GM12878 (cell line): ENCODE data around the gene PRSS50. TPM values are rescaled to one million over a fixed set of nuclear protein-coding genes. Genes with fewer than 3 reads are reported as not detected.

Source experiments
- ATAC-seq: fragments of 200-7000 bp; cut with Tn5 transposase; 3 replicates; pipeline ENCODE4 v1.9.1; 2020; ENCODE audit warnings: mild to moderate bottlenecking, moderate library complexity
- BruUV-seq: library from RNA; stranded (reverse); fragments of 400-500 nt; replicated peaks from 2 replicates; lab custom pipeline; 2021; lab: Mats Ljungman, UMichigan
- CTCF ChIA-PET: fragments of 300-600 bp; sonication (Branson Sonifier 250); formaldehyde crosslinking; extraction: SDS; loops from one replicate; lab custom pipeline; 2021; ENCODE audit warnings: inconsistent platforms; lab: Yijun Ruan, JAX
- POLR2A ChIA-PET: fragments of 350-600 bp; formaldehyde crosslinking; extraction: SDS; loops from one replicate; lab custom pipeline; 2021; ENCODE audit warnings: inconsistent platforms; lab: Charles Lee
- RAD21 ChIA-PET: fragments of 300-600 bp; sonication (Branson Sonifier 250); formaldehyde crosslinking; loops from one replicate; lab custom pipeline; 2023; ENCODE audit warnings: antibody characterized with exemption; ENCODE audit not compliant: unreplicated experiment; lab: Charles Lee
- SMC1A ChIA-PET: fragments of 300-600 bp; sonication (Branson Sonifier 250); formaldehyde crosslinking; loops from one replicate; lab custom pipeline; 2023; ENCODE audit not compliant: unreplicated experiment, uncharacterized antibody; lab: Charles Lee
- DNase-seq: peaks from one replicate; pipeline ENCODE4 v3.0.0-alpha.2; 2011; ENCODE audit warnings: low read depth, low spot score
- FAIRE-seq: peaks from 3 replicates; lab custom pipeline; 2011; peaks lifted over from hg19 to GRCh38; lab: Jason Lieb, UNC
- H2AFZ ChIP-seq: 2 replicates; pipeline ENCODE4 v1.6.0; 2011; ENCODE audit warnings: low read depth, low read length, control low read depth; ENCODE audit not compliant: control insufficient read depth
- H3K27ac ChIP-seq: 2 replicates; pipeline ENCODE4 v1.5.1; 2011; ENCODE audit warnings: control low read depth; ENCODE audit not compliant: control insufficient read depth, insufficient read depth
- H3K27me3 ChIP-seq, 2 experiments: replicated peaks in 1 of 2; 2 replicates each; pipeline versions ENCODE4 v1.6.0 to v1.6.1; 2011; ENCODE audit warnings: low read length in 1 of 2; ENCODE audit not compliant: control insufficient read depth in 2 of 2, insufficient read depth in 2 of 2
- H3K36me3 ChIP-seq, 2 experiments: 2 replicates each; pipeline ENCODE4 v1.5.1; 2011; ENCODE audit warnings: low read length in 1 of 2; ENCODE audit not compliant: control insufficient read depth in 2 of 2, insufficient read depth in 2 of 2
- H3K4me1 ChIP-seq: 2 replicates; pipeline ENCODE4 v1.6.1; 2011; ENCODE audit warnings: mild to moderate bottlenecking, low read length, moderate library complexity, mixed read lengths; ENCODE audit not compliant: control insufficient read depth, insufficient read depth
- H3K4me2 ChIP-seq: 2 replicates; pipeline ENCODE4 v1.6.0; 2011; ENCODE audit warnings: control low read depth; ENCODE audit not compliant: control insufficient read depth, insufficient read depth
- H3K4me3 ChIP-seq: fragments of 200-600 bp; sonication (generic); 2 replicates; pipeline ENCODE4 v1.5.1; 2016
- H3K79me2 ChIP-seq: 2 replicates; pipeline ENCODE4 v1.6.0; 2011; ENCODE audit warnings: low read length; ENCODE audit not compliant: control insufficient read depth, insufficient read depth
- H3K9ac ChIP-seq: 2 replicates; pipeline ENCODE4 v1.8.0; 2011; ENCODE audit warnings: low read length, control low read depth, mixed read lengths; ENCODE audit not compliant: control insufficient read depth, insufficient read depth
- H3K9me3 ChIP-seq: replicated peaks from 3 replicates; pipeline ENCODE4 v1.5.1; 2011; ENCODE audit warnings: mild to moderate bottlenecking, low read length; ENCODE audit not compliant: control insufficient read depth, insufficient read depth
- H4K20me1 ChIP-seq: 2 replicates; pipeline ENCODE4 v1.6.0; 2011; ENCODE audit not compliant: control insufficient read depth, insufficient read depth
- EED ChIP-seq: sonication (generic); IDR thresholded peaks from 2 replicates; pipeline ENCODE4 v1.6.1; 2016; ENCODE audit warnings: antibody characterized with exemption, low read depth
- HDGF ChIP-seq: fragments of 450-650 bp; IDR thresholded peaks from 2 replicates; pipeline ENCODE4 v1.6.1; 2016; ENCODE audit warnings: antibody characterized with exemption
- IKZF2 ChIP-seq, 2 experiments: fragments of 450-650 bp; IDR thresholded peaks; 2 replicates each; pipeline ENCODE4 v1.6.1; 2017; ENCODE audit warnings: mild to moderate bottlenecking in 2 of 2, moderate library complexity in 2 of 2
- PRDM15 ChIP-seq: fragments of 450-650 bp; formaldehyde crosslinking; IDR thresholded peaks from 2 replicates; pipeline ENCODE4 v1.4.0; 2020; ENCODE audit warnings: mild to moderate bottlenecking, moderate library complexity
- RAD21 ChIP-seq: IDR thresholded peaks from 2 replicates; pipeline ENCODE4 v1.6.1; 2011; ENCODE audit warnings: mild to moderate bottlenecking, low read depth, low read length, moderate library complexity; ENCODE audit not compliant: insufficient read depth
- RAD51 ChIP-seq: fragments of 450-650 bp; IDR thresholded peaks from 2 replicates; pipeline ENCODE4 v1.6.1; 2016; ENCODE audit warnings: moderate library complexity, mild to moderate bottlenecking, inconsistent platforms
- RCOR1 ChIP-seq: conservative IDR thresholded peaks from 2 replicates; pipeline ENCODE4 v1.6.1; 2012; ENCODE audit warnings: low read depth, low read length, improper control_type of control experiment
- RELB ChIP-seq: fragments of 450-650 bp; IDR thresholded peaks from 2 replicates; pipeline ENCODE4 v1.6.1; 2017; ENCODE audit warnings: low read depth, mild to moderate bottlenecking, moderate library complexity
- SMAD5 ChIP-seq: IDR thresholded peaks from 2 replicates; pipeline ENCODE4 v1.6.1; 2016; ENCODE audit warnings: antibody characterized with exemption, low read depth
- SMARCA5 ChIP-seq: fragments of 450-650 bp; IDR thresholded peaks from 2 replicates; pipeline ENCODE4 v1.6.1; 2017; ENCODE audit warnings: mild to moderate bottlenecking
- SPI1 ChIP-seq: IDR thresholded peaks from 2 replicates; pipeline ENCODE4 v1.6.1; 2011; ENCODE audit warnings: low read depth, mild to moderate bottlenecking, low read length, moderate library complexity, borderline replicate concordance; ENCODE audit not compliant: insufficient read depth
- USF2 ChIP-seq: IDR thresholded peaks from 2 replicates; pipeline ENCODE4 v1.6.1; 2011; ENCODE audit warnings: low read depth, low read length, improper control_type of control experiment, borderline replicate concordance
- ZBED1 ChIP-seq: IDR thresholded peaks from 2 replicates; pipeline ENCODE4 v1.6.1; 2016; ENCODE audit warnings: borderline replicate concordance
- ZBTB11 ChIP-seq: fragments of 450-650 bp; formaldehyde crosslinking; IDR thresholded peaks from 2 replicates; pipeline ENCODE4 v1.5.0; 2022; ENCODE audit warnings: mild to moderate bottlenecking, missing genetic modification characterization
- ZNF622 ChIP-seq: fragments of 450-650 bp; IDR thresholded peaks from 2 replicates; pipeline ENCODE4 v1.6.1; 2017; ENCODE audit warnings: mild to moderate bottlenecking, inconsistent platforms
- WGBS: methylation state at CpG from one replicate; pipeline ENCODE4 v1.1.6; 2016; ENCODE audit warnings: low lambda C conversion rate; ENCODE audit not compliant: insufficient replicate concordance, insufficient coverage; ENCODE audit errors: missing lambda C conversion rate; 5-methylcytosine and 5-hydroxymethylcytosine counted together
- in situ Hi-C: fragments of 300-500 bp; cut with MboI; formaldehyde crosslinking; loops from 9 replicates; pipeline ENCODE4 v1.14.3; 2018; ENCODE audit warnings: mixed read lengths
- intact Hi-C: fragments of 100-400 bp; cut with micrococcal nuclease; formaldehyde crosslinking; loops from one replicate; pipeline ENCODE4 v1.14.2; 2022; ENCODE audit not compliant: unreplicated experiment
- polyA plus RNA-seq, 11 experiments: library from polyadenylated mRNA; depleted of rRNA in 4 of 11; unstranded in 6 of 11; stranded (reverse) in 5 of 11; fragments of >200 nt; fragmentation: Nextera tagmentation in 4 of 11; fragmentation: Illumina TruSeq in 1 of 11; extraction: Ambion mirVana in 4 of 11; extraction: Trizol in 1 of 11; gene quantifications; 1 replicate in 1 of 11; 2 replicates in 10 of 11; pipeline versions ENCODE4 v1.2.1 to v1.2.3, GENCODE V29; 2011 to 2016; ENCODE audit warnings: inconsistent platforms in 2 of 11, missing spikeins in 2 of 11, low read depth in 1 of 11
- total RNA-seq, 4 experiments: library from RNA; depleted of rRNA in 3 of 4; stranded (reverse); fragments of >200 nt in 3 of 4; fragmentation: Illumina TruSeq in 1 of 4; extraction: Trizol in 1 of 4; gene quantifications; 2 replicates each; pipeline versions ENCODE4 v1.2.1 to v1.2.3, GENCODE V29; 2013 to 2021

Gene PRSS50
- total and polyA plus RNA-seq, 10 of the 15 experiments (the other 5 are each of a cell fraction or from before 2014, with no cell fraction given), result 0.05 TPM; not detected in 9

- Histone ChIP-seq H3K4me3 (no peak overlapping the region), H4K20me1 (no peaks in the 10 kb centered on the region), H3K4me2 (no peak overlapping the region), H3K36me3 (no peaks in the 10 kb centered on the region), H3K27ac (no peak overlapping the region), H3K9me3 (no peaks in the 10 kb centered on the region), H3K27me3 (no peaks in the 10 kb centered on the region), H3K4me1 (no peaks in the 10 kb centered on the region), H3K9ac (no peak overlapping the region), H3K79me2 (no peaks in the 10 kb centered on the region), H2AFZ (no peak overlapping the region)
- RAD21 ChIA-PET, result no interaction called here
- FAIRE-seq (no peak), DNase-seq (no peak), ATAC-seq (no peak)
- CTCF ChIA-PET, result no interaction called here
- SMC1A ChIA-PET, result no interaction called here
- BruUV-seq, result no TSS peak
- WGBS, result 13% methylated on average over 9 of the region's 10 CpGs
- POLR2A ChIA-PET, result no interaction called here
- in situ Hi-C loops, result no loop called here
- intact Hi-C loops, result no loop called here
- TF ChIP-seq SPI1 (no peak), RCOR1 (no peak), HDGF (no peak), RAD21 (no peak), RELB (no peak), IKZF2 (IDR thresholded peaks at IDR 0.05) (no peak), RAD51 (no peak), ZBED1 (no peak), EED (no peak), ZNF622 (no peak), PRDM15 (CRISPR knock-in tag) (no peak), SMARCA5 (no peak), ZBTB11 (CRISPR knock-in tag) (no peak), USF2 (no peak), SMAD5 (no peak)
Measured at GRCh38 chr3:46673151-46674030, 44.3 kb downstream of the PRSS50 start.
